GM19351 (cell line): Measurements from ENCODE around the gene MVB12B.

ENCODE experiments used
- ATAC-seq: cut with Tn5 transposase; IDR thresholded peaks from one replicate; pipeline ENCODE4 v1.9.1; 2021; ENCODE audit warnings: mild to moderate bottlenecking, moderate library complexity; ENCODE audit not compliant: unreplicated experiment

MVB12B gene

GRCh38 chr9:126500600-126501382 is 174.2 kb downstream of the MVB12B start:
- ATAC-seq = no peak

GRCh38 chr9:126501383-126502331 is 175.0 kb downstream of the MVB12B start:
- ATAC-seq = no peak

- no peak for ATAC-seq
These were observed 176.0 kb downstream of the MVB12B start for GRCh38 chr9:126502417-126503332.

GRCh38 chr9:126503333-126504085 is 176.9 kb downstream of the MVB12B start:
- no peak for ATAC-seq

- no peak for ATAC-seq
These were observed 177.7 kb downstream of the MVB12B start for GRCh38 chr9:126504086-126504976.

GRCh38 chr9:126504977-126505455 is 178.4 kb downstream of the MVB12B start:
- ATAC-seq = no peak

- no peak for ATAC-seq
These were observed 179.2 kb downstream of the MVB12B start for GRCh38 chr9:126505697-126506346.

GRCh38 chr9:126506361-126507317 is 180.0 kb downstream of the MVB12B start:
- no peak for ATAC-seq

- ATAC-seq = no peak
These were observed 180.9 kb downstream of the MVB12B start for GRCh38 chr9:126507318-126508109.

GRCh38 chr9:126508171-126508591 is 181.6 kb downstream of the MVB12B start:
- no peak for ATAC-seq

GRCh38 chr9:126508928-126509327 is 182.3 kb downstream of the MVB12B start:
- ATAC-seq = no peak

- ATAC-seq = no peak
These were observed 183.1 kb downstream of the MVB12B start for GRCh38 chr9:126509718-126510117.

GRCh38 chr9:126510564-126510963 is 183.9 kb downstream of the MVB12B start:
- ATAC-seq = no peak

- no peak for ATAC-seq
These were observed 184.8 kb downstream of the MVB12B start for GRCh38 chr9:126511411-126511810.

GRCh38 chr9:126513159-126514036 is 186.8 kb downstream of the MVB12B start:
- no peak for ATAC-seq
